ENCODE measurements around the gene FAM47A. TPM values are rescaled to one million over a fixed set of nuclear protein-coding genes. Genes with fewer than 3 reads are reported as not detected.

Gene FAM47A
- total and polyA plus RNA-seq, 12 donors, result not detected

GRCh38 chrX:34119122-34119521, 13.0 kb downstream of the FAM47A start:
- intact Hi-C loops (cut with DNase I), result no loop called here
- no peak for DNase-seq
- no peak for ATAC-seq
- Histone ChIP-seq H3K4me1 (no peaks in the 10 kb centered on the region), H3K27ac (no peak overlapping the region), H3K27me3 (no peaks in the 10 kb centered on the region), H3K36me3 (no peaks in the 10 kb centered on the region), H3K4me3 (no peak overlapping the region), H3K9me3 (peaks cover 0 to 28% (median 0%) of the 10 kb centered on the region in 11 donors)
- no peak for TF ChIP-seq CTCF (IDR thresholded peaks at IDR 0.05)
- 44 to 89% methylated on average over 2 of the region's 2 CpGs for WGBS, 2 donors

- Histone ChIP-seq H3K4me3 (no peak overlapping the region), H3K9me3 (no peaks in the 10 kb centered on the region), H3K4me1 (no peaks in the 10 kb centered on the region), H3K27me3 (no peaks in the 10 kb centered on the region), H3K27ac (no peak overlapping the region), H3K36me3 (no peaks in the 10 kb centered on the region)
- intact Hi-C loops (cut with DNase I), result no loop called here
- no peak for ATAC-seq
- 76 to 80% methylated on average over 1 of the region's 1 CpG for WGBS, 2 donors
- no peak for TF ChIP-seq CTCF (IDR thresholded peaks at IDR 0.05)
- DNase-seq, result no peak
Observed at GRCh38 chrX:34112459-34112858, 19.7 kb downstream of the FAM47A start.
